Astrocyte of the cerebellum (primary cell): Measurements from ENCODE around the gene MOV10L1.
A peak's percentile ranks its signal among the peaks of the same experiment; 100 is the strongest.

ENCODE experiments used
- DNase-seq: peaks from one replicate; pipeline ENCODE4 v3.0.0-alpha.2; 2011; ENCODE audit warnings: low read depth
- H3K4me3 ChIP-seq: 2 replicates; pipeline ENCODE4 v1.5.1; 2011; ENCODE audit warnings: mild to moderate bottlenecking, low read depth, low read length, moderate library complexity
- in situ Hi-C: cut with HindIII; loops from 2 replicates; pipeline ENCODE4 v1.10.0; 2017; ENCODE audit warnings: low sequenced_read_pairs
- TF ChIP-seq, protein P1 (sequence below): IDR thresholded peaks from 2 replicates; pipeline ENCODE4 v1.5.1; 2012; ENCODE audit warnings: low read length, low read depth, moderate library complexity, mild to moderate bottlenecking; ENCODE audit errors: missing control alignments

MOV10L1 gene

DNA sequence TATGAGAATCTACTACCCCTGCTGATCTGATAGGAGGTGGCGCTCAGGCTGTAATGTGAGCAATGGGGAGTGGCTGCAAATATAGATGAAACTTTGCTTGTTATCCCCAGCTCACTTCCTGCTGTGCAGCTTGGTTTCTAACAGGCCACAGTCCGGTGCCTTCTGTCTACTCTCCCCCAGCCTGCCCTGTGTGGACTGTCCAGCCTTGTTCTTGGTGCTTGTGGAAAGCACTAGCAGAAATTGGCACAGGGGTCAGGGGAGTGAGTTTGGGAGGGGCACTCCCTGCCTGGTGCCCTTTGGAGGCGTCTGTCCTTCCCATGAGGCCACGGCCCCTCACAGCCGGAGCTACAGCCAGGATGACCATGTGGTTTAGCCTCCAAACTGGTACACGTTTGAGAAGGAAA lies 14.3 kb downstream of the MOV10L1 start:
- no peak for DNase-seq
- TF ChIP-seq, protein P1, sequence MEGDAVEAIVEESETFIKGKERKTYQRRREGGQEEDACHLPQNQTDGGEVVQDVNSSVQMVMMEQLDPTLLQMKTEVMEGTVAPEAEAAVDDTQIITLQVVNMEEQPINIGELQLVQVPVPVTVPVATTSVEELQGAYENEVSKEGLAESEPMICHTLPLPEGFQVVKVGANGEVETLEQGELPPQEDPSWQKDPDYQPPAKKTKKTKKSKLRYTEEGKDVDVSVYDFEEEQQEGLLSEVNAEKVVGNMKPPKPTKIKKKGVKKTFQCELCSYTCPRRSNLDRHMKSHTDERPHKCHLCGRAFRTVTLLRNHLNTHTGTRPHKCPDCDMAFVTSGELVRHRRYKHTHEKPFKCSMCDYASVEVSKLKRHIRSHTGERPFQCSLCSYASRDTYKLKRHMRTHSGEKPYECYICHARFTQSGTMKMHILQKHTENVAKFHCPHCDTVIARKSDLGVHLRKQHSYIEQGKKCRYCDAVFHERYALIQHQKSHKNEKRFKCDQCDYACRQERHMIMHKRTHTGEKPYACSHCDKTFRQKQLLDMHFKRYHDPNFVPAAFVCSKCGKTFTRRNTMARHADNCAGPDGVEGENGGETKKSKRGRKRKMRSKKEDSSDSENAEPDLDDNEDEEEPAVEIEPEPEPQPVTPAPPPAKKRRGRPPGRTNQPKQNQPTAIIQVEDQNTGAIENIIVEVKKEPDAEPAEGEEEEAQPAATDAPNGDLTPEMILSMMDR: no peak
- H3K4me3 ChIP-seq: no peak overlapping the region
- in situ Hi-C loops: no loop called here

DNA sequence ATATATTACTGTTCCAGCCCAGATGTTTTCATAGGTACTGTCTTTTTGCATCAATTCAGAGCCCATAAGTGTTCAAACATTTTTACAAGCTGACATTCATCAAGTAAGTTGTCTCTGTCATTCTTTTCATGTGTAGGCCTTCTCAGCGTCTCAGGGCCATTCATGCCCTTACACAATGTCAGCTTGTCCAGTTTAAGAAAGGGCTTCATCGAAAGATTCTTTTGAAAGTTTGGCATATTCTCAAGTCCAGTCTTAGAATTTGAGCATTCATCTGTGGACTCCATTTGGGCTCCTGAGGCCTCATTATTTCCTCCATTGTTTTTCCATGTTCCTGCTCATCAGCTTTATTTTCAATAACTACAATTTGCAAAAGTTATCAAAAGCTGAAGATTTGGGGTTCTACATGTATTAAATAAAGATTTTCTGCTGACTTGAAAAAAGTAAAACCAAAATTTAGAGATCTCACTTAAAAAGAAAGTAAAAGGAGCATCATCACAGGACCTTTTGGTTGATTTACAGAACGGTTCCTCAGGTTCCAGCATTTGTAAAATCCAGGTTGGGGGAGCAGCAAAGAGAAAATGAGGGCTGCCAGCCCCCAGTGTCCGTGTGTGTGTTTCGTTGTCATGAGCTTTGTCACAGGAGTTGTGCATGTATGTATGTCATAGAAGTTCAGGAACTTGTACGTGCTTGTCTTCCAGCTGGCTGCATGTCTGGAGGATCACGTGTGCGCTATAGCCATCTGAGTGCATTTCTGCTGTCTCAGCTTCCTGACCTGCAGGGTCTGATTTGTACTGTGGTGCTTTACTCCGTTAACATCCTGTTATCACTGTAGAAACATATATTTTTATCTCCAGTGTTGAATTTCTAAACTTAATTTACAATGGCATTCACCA lies 15.6 kb downstream of the MOV10L1 start:
- in situ Hi-C loops: no loop called here
- DNase-seq: no peak
- TF ChIP-seq, protein P1: no peak
- H3K4me3 ChIP-seq: no peak overlapping the region

DNA sequence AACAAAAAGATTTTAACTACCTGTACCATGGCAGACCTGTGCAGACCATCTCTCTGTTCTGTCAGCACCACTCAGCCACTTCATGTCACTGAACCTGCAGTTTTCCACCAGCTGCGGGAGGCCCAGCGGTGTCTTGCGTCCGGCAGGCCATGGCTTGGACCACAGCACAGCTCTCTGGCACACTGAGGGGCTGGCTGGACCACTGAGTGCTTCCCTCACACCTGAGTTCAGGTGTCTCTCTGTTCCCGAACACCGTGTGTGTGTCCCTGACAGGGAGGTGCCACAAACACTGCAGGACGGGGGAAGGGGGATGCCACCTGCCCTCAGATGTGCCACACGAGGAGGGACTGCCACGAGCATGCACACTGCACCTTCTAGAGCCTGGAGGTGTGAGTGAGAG lies 17.7 kb downstream of the MOV10L1 start:
- TF ChIP-seq, protein P1: no peak
- DNase-seq: no peak
- in situ Hi-C loops: no loop called here
- no peak overlapping the region for H3K4me3 ChIP-seq

DNA sequence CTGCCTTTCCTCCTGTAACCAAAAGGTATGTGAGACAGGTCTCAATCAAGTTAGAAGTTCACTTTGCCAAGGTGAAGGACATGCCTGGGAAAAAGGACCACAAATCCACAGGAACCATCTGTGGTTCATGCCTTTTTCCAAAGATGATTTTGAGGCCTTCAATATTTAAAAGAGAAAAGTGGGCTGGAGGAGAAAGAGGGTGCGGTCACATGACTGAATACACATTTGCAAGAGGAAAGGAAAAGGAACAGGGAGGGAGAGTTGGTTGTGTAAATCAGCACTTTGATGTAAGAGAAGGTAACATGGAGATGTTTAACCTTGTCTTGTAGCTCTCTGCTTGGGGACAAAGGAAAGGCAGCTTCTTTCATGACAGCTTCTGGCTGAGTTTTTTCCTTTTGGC lies 21.2 kb downstream of the MOV10L1 start:
- in situ Hi-C loops: no loop called here
- no peak for DNase-seq
- no peak overlapping the region for H3K4me3 ChIP-seq
- TF ChIP-seq, protein P1: no peak

DNA sequence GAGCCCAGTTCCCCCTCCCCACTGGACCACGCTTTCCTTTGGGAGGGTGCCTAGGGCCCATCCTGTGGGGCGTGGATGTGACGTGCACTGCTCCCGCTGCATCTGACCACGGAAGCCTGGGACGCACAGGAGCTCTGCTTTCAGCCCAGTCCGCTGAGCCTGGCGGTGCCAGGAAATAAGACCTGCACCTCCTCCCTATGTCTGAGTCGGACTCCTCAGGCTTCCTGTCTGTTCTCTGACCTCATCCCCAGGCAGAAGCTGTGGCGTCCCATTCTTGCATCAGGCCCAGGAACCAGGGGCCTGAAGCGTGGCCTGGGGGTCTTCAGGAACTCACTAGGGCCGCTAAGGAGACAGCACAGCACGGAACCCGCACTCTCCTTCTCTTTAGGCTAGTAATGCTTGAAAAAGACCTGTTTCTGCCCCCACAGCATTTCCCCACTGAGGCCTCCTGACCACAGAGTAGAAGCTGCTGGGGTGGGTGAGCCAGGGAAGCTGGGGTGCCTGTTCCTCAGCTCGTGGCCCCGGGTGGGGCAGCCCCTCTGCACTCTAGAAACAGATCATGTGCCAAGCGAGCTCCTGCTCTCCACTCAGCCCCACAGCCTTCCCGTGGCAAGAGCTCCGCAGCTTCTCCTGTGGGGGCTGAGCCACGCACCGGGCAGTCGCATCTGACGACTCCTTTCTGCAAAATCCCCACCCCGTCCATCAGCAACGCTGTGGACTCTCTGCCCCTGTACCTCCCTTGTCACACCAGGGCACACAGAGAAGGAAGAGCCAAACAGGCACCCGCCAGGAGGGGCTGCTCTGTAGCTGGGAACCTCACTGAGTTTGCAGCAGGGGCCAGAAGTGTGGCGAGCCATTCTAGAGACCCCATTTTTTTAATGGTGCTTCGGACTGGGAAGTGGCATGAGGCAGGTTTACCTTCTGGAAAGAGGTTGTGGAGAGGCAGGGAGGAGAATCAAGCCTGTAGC lies 22.6 kb downstream of the MOV10L1 start:
- in situ Hi-C loops: no loop called here
- H3K4me3 ChIP-seq: no peak overlapping the region
- no peak for DNase-seq
- TF ChIP-seq, protein P1: no peak

DNA sequence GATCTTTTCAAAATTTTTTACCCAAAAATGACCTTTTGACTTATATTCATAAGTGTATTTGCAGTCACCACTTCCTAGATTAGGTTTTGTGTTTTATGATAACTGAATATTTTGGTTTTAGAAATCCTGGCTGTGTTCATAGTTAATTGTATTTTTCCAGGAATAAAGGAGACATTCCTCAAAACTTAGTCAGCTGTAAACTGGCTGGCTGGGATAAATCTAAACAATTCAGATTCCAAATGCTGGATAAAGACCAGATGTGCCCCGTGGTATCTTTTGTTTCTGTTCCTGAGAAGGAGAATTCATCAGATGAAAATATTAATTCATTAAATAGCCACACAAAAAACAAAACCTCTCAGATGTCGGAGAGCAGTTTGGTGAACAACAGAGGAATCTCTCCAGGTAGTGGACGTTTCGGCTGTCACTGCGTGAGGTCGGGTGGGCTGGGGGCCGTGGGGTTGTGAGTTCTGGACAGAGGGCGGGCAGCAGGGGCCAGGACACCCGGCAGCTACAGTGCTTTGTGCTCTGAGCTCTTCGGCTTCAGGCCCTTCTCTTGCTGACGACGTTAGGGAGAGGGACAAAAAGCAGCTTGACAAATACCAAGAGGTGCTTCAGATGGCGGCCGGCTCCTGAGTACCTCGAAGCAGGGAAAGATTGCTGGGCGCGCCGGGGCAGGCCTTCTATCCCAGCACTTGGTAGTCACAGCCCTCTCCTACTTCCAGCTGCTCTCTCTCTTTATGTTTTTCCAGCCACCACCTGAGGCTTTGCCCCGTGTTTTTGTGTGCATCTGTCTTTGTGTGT lies 24.6 kb downstream of the MOV10L1 start:
- peak overlapping the region; percentile 26 for H3K4me3 ChIP-seq
- TF ChIP-seq, protein P1: no peak
- peak; percentile 77 for DNase-seq
- in situ Hi-C loops: no loop called here
